ENCODE measurements around the gene NLRX1.
"Not testable (repeated sequence)": the region's sequence is repeated elsewhere in the genome, so short reads cannot be mapped to it uniquely, and the experiment has no call there.

Gene NLRX1

DNA sequence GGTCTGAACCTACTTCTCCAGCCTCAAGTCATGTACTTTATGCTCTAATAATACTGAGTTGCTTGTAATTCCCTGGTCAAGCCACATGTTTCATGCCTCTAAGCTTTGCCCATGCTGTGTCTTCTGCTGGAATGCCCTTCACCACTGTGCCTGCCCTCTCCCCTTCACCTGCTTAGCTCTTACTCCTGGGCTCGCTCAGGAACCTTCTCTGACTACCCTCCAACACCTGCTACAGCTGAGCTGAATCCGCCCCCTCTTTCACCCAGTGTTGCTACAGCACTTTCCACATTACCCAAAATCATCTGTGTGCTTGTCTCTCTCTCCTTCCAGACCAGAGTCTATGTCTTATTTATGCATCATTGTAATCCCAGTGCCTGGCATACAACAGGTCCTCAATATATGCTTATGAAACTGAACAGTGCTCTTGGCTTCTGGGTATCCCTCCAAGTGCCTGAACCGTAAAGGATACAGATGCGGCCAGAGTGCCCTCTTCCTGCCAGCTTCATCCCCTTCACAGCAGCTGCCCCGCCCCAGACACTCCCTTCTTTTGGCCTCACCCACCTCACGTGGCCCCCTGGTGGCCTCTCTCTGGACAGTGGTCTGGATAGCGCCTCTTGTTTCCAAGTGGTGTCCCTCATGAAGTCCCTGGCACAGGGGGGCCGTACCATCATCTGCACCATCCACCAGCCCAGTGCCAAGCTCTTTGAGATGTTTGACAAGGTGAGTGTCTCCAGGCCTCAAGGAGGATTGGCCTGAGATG, 12.6 kb upstream of the NLRX1 start:
- TF ChIP-seq, protein P1, sequence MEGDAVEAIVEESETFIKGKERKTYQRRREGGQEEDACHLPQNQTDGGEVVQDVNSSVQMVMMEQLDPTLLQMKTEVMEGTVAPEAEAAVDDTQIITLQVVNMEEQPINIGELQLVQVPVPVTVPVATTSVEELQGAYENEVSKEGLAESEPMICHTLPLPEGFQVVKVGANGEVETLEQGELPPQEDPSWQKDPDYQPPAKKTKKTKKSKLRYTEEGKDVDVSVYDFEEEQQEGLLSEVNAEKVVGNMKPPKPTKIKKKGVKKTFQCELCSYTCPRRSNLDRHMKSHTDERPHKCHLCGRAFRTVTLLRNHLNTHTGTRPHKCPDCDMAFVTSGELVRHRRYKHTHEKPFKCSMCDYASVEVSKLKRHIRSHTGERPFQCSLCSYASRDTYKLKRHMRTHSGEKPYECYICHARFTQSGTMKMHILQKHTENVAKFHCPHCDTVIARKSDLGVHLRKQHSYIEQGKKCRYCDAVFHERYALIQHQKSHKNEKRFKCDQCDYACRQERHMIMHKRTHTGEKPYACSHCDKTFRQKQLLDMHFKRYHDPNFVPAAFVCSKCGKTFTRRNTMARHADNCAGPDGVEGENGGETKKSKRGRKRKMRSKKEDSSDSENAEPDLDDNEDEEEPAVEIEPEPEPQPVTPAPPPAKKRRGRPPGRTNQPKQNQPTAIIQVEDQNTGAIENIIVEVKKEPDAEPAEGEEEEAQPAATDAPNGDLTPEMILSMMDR (IDR thresholded peaks at IDR 0.05; ENCODE audit: low read depth, low read length): 0 out of 2 replicates have a peak, but pooled peaks have one; percentile 14
- no peak overlapping the region for H3K4me3 ChIP-seq (ENCODE audit: low read depth, low read length)

DNA sequence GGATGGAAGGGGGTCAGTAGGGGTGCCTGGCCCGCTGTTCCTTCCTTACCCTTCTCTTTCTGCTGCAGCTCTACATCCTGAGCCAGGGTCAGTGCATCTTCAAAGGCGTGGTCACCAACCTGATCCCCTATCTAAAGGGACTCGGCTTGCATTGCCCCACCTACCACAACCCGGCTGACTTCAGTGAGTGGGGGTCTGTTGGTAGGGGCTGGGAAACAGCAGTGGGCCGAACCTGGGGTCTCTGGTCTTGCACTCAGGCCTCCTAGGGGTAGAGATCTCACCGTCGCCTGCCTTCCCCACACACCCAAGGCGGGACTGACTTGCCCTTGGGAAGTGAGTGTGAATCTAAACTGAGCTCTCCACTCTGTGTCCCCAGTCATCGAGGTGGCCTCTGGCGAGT, 12.0 kb upstream of the NLRX1 start:
- TF ChIP-seq, protein P1 (IDR thresholded peaks at IDR 0.05; ENCODE audit: low read depth, low read length): no peak
- no peak overlapping the region for H3K4me3 ChIP-seq (ENCODE audit: low read depth, low read length)

DNA sequence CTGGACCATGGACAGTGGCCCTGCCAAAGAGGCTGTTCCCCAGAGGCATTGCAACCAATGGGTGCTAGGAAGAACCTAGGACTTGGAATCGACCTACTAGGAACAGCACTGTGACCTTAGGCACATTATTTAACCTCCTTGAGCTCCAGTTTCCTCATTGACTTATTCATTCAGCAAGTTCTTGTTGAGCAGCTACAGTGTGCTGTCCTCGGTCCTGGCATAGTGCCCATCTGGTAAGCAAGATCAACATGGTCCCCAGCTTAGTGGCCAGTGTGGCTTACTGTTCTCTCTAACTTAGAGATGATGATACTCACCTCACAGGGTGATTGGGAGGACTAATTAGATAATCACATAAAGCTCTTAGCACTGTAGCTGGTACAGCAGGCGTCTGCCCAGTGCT, 11.5 kb upstream of the NLRX1 start:
- H3K4me3 ChIP-seq (ENCODE audit: low read depth, low read length): no peak overlapping the region
- TF ChIP-seq, protein P1 (IDR thresholded peaks at IDR 0.05; ENCODE audit: low read depth, low read length): no peak

DNA sequence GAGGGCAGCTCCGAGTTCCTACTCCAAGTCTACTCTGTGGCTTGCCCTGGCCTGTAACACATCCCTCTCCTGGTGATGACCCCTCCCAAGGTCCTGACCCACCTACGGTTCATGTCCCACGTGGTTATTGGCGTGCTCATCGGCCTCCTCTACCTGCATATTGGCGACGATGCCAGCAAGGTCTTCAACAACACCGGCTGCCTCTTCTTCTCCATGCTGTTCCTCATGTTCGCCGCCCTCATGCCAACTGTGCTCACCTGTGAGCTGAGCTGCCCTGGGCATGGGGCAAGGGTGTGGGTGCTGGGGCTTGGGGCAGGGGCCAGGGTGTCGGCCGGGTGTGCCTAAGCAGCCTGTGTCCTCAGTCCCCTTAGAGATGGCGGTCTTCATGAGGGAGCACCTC, 10.1 kb upstream of the NLRX1 start:
- TF ChIP-seq, protein P1 (IDR thresholded peaks at IDR 0.05; ENCODE audit: low read depth, low read length): no peak
- no peak overlapping the region for H3K4me3 ChIP-seq (ENCODE audit: low read depth, low read length)

DNA sequence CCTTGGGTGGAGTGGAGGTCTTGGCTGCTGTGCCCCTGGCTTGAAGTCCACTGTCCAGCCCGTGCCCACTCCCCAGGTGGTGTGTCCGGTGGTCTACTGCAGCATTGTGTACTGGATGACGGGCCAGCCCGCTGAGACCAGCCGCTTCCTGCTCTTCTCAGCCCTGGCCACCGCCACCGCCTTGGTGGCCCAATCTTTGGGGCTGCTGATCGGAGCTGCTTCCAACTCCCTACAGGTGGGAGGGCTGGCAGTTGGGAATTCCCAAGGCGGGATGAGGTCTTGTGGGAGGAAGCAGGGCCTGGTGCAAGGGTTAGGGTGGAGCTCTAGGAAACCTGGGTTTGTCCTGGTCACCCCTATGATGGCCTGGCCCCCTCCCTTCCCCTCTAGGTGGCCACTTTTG, 8.4 kb upstream of the NLRX1 start:
- TF ChIP-seq, protein P1 (IDR thresholded peaks at IDR 0.05; ENCODE audit: low read depth, low read length): no peak
- H3K4me3 ChIP-seq (ENCODE audit: low read depth, low read length): no peak overlapping the region

DNA sequence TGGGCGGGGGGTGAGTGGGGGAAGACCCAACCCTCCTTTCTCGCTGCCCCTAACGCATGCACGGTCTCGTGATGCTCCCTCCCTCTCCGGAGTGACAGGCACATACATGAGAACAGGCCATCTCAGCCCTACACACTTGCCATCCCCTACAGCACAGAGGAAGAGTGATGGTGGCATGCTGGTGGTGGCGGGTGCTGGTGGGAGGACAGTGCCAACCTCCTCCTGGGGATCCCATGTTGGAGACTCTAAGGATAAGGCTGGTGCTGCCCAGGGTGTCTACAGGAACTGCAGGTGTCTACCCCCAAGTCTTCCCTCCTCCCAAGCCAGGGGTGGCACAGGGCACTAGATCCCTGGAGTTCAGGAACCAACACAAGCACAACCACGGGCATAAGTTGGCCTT, 6.7 kb upstream of the NLRX1 start:
- TF ChIP-seq, protein P1 (IDR thresholded peaks at IDR 0.05; ENCODE audit: low read depth, low read length): no peak
- no peak overlapping the region for H3K4me3 ChIP-seq (ENCODE audit: low read depth, low read length)

DNA sequence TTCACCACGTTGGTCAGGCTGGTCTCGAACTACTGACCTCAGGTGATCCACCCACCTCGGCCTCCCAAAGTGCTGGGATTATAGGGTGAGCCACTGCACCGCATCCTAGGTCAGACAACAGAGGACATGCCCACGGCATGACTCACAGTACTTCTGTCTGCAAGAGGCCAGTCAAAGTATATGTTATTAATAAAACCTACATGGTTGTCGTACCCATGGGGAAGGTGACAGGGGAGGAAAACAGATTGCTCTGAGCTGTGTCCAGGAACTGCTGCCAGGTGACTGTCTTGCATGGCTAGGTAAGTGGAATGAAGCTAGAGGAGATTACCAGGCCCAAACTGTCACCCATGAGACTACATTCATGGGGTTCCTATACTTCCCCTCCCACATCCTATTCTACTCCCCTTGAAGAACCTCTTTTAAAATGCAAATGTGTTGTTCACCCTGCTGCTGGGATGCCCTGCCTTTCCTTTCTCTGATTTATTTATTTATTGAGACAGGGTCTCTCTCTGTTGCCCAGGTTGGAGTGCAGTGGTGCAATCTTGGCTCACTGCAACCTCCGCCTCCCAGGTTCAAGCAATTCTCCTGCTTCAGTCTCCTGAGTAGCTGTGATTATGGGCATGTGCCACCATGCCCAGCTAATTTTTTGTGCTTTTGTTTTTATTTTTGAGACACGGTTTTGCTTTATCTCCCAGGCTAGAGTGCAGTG, 2.0 kb upstream of the NLRX1 start:
- H3K4me3 ChIP-seq (ENCODE audit: low read depth, low read length): no peak overlapping the region
- TF ChIP-seq, protein P1 (IDR thresholded peaks at IDR 0.05; ENCODE audit: low read depth, low read length): no peak

DNA sequence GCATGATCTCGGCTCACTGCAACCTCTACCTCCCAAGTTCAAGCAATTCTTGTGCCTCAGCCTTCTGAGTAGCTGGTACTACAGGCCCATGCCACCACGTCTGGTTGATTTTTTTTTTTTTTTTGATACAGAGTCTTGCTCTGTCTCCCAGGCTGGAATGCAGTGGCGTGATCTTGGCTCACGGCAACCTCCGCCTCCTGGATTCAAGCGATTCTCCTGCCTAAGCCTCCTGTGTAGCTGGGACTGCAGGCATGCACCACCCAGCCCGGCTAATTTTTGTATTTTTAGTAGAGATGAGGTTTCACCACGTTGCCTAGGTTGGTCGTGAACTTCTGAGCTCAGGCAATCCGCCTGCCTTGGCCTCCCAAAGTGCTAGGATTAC, 1.5 kb upstream of the NLRX1 start:
- not testable (repeated sequence) for H3K4me3 ChIP-seq (ENCODE audit: low read depth, low read length)

All from WI38 (cell line).